Measurements from ENCODE around the gene EARS2. TPM values are rescaled to one million over a fixed set of nuclear protein-coding genes. Genes with fewer than 3 reads are reported as not detected.
"Not testable (repeated sequence)": the region's sequence is repeated elsewhere in the genome, so short reads cannot be mapped to it uniquely, and the experiment has no call there.

The EARS2 gene
- total RNA-seq, 1 experiment from 2014 or later: 32.4 TPM

GRCh38 chr16:23528644-23529310 is 28.4 kb downstream of the EARS2 start:
- DNase-seq (ENCODE audit: extremely low read depth, low read depth): no peak

- DNase-seq (ENCODE audit: extremely low read depth, low read depth): no peak
Observed at GRCh38 chr16:23527961-23528643, 29.0 kb downstream of the EARS2 start.

GRCh38 chr16:23524886-23525285 is 32.3 kb downstream of the EARS2 start:
- DNase-seq (ENCODE audit: extremely low read depth, low read depth): no peak

GRCh38 chr16:23523876-23524385 is 33.2 kb downstream of the EARS2 start:
- DNase-seq (ENCODE audit: extremely low read depth, low read depth): no peak

GRCh38 chr16:23523321-23523720 is 33.8 kb downstream of the EARS2 start:
- no peak for DNase-seq (ENCODE audit: extremely low read depth, low read depth)

GRCh38 chr16:23521965-23522364 is 35.2 kb downstream of the EARS2 start:
- DNase-seq (ENCODE audit: extremely low read depth, low read depth): no peak

- DNase-seq (ENCODE audit: extremely low read depth, low read depth): no peak
Observed at GRCh38 chr16:23521037-23521743, 36.0 kb downstream of the EARS2 start.

- no peak for DNase-seq (ENCODE audit: extremely low read depth, low read depth)
Observed at GRCh38 chr16:23520500-23520899, 36.6 kb downstream of the EARS2 start.

GRCh38 chr16:23519282-23519681 is 37.9 kb downstream of the EARS2 start:
- DNase-seq (ENCODE audit: extremely low read depth, low read depth): no peak

- no peak for DNase-seq (ENCODE audit: extremely low read depth, low read depth)
Observed at GRCh38 chr16:23518435-23518891, 38.7 kb downstream of the EARS2 start.

- no peak for DNase-seq (ENCODE audit: extremely low read depth, low read depth)
Observed at GRCh38 chr16:23516366-23517137, 40.6 kb downstream of the EARS2 start.

GRCh38 chr16:23515881-23516280 is 41.3 kb downstream of the EARS2 start:
- DNase-seq (ENCODE audit: extremely low read depth, low read depth): no peak

GRCh38 chr16:23514381-23515152 is 42.6 kb downstream of the EARS2 start:
- no peak for DNase-seq (ENCODE audit: extremely low read depth, low read depth)

- no peak for DNase-seq (ENCODE audit: extremely low read depth, low read depth)
Observed at GRCh38 chr16:23512168-23512695, 44.9 kb downstream of the EARS2 start.

GRCh38 chr16:23511731-23512130 is 45.4 kb downstream of the EARS2 start:
- DNase-seq (ENCODE audit: extremely low read depth, low read depth): no peak

- not testable (repeated sequence) for DNase-seq (ENCODE audit: extremely low read depth, low read depth)
Observed at GRCh38 chr16:23510915-23511270, 46.3 kb downstream of the EARS2 start.

GRCh38 chr16:23510164-23510914 is 46.8 kb downstream of the EARS2 start, which contains the start of gene GGA2:
Gene GGA2 (minus strand): TSS chr16:23510494. CDS start chr16:23510411, 83 bp downstream.
- DNase-seq (ENCODE audit: extremely low read depth, low read depth): peak; percentile 72

GRCh38 chr16:23509782-23510163 is 47.4 kb downstream of the EARS2 start:
- DNase-seq (ENCODE audit: extremely low read depth, low read depth): no peak

- DNase-seq (ENCODE audit: extremely low read depth, low read depth): no peak
Observed at GRCh38 chr16:23509441-23509754, 47.8 kb downstream of the EARS2 start.

Data from NCI-H460 (cell line).